ENCODE measurements around the gene BAAT.

BAAT gene

GRCh38 chr9:101312661-101313060, 72.1 kb downstream of the BAAT start:
- POLR2A ChIA-PET, result no interaction called here
- TF ChIP-seq ARNT (IDR thresholded peaks at IDR 0.05), result no peak
- TF ChIP-seq HDGF (IDR thresholded peaks at IDR 0.05; ENCODE audit: borderline replicate concordance), result no peak
- TF ChIP-seq CTBP1 (IDR thresholded peaks at IDR 0.05; ENCODE audit: borderline replicate concordance), result no peak
- TF ChIP-seq SUZ12 (IDR thresholded peaks at IDR 0.05), result no peak
- no peak for TF ChIP-seq ZNF384 (IDR thresholded peaks at IDR 0.05)
- no peak for TF ChIP-seq BHLHE40 (IDR thresholded peaks at IDR 0.05; ENCODE audit: borderline replicate concordance)
- no peak for TF ChIP-seq PKNOX1 (IDR thresholded peaks at IDR 0.05)
- TF ChIP-seq TARDBP (IDR thresholded peaks at IDR 0.05), result no peak
- no peak for TF ChIP-seq NFRKB (IDR thresholded peaks at IDR 0.05)
- TF ChIP-seq LEF1 (IDR thresholded peaks at IDR 0.05; ENCODE audit: borderline replicate concordance), result no peak
- TF ChIP-seq L3MBTL2 (conservative IDR thresholded peaks at IDR 0.05), result no peak
- TF ChIP-seq FOXM1 (IDR thresholded peaks at IDR 0.05; ENCODE audit: borderline replicate concordance), result no peak
- no peak for TF ChIP-seq SP1 (IDR thresholded peaks at IDR 0.05)
- TF ChIP-seq FOXK2 (IDR thresholded peaks at IDR 0.05), result no peak
- no peak for TF ChIP-seq FOXA1 (IDR thresholded peaks at IDR 0.05)
- no peak for TF ChIP-seq ELF4 (IDR thresholded peaks at IDR 0.05)
- no peak for DNase-seq (ENCODE audit: extremely low spot score)
- CTCF ChIA-PET, result interaction anchor here (0.6 to 1.9 kb wide), 3 partner anchors 598 to 711 kb away, joined by 4 to 19 read pairs (median 4); no protein-coding TSS in a partner anchor

DNA sequence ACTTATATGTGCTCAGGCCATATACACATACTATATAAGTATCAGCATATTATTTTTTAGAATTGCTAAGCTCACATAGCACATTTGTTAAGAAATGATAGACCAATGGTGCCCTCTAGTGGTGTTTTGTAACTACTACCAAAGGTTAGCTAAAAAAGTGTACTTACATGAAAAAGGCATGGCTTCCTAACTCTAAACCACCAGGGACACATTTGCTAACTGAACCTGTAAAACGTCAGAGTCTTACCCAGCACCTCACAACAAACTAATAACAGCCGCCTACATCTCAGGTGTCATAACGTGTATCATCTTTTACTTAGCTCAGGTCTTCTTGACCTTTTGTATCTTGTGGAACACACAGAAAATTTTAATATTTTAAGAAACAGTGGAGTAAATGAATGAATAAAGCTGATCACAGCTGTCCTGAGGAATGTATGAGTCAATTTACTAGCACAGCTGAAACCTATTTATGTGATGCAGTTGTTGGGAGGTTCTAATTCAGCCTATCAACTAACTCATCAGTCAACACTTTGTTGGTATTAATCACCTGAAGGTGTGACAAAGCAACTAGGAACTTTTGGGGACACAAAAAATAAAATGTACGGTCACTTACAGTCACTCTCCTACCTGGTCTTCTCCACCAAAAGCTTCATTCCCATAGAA, 72.9 kb downstream of the BAAT start:
- ChIA-PET POLR2A (no interaction called here), CTCF (interaction anchor here (0.6 to 1.9 kb wide), 10 partner anchors 77 to 978 kb away, joined by 3 to 19 read pairs (median 4); no protein-coding TSS in a partner anchor)
- DNase-seq (ENCODE audit: extremely low spot score), result peak; percentile 36
- TF ChIP-seq SUZ12 (IDR thresholded peaks at IDR 0.05) (no peak), FOXA1 (IDR thresholded peaks at IDR 0.05) (no peak), ARNT (IDR thresholded peaks at IDR 0.05) (no peak), FOXK2 (IDR thresholded peaks at IDR 0.05) (no peak), ELF4 (IDR thresholded peaks at IDR 0.05) (no peak), TARDBP (IDR thresholded peaks at IDR 0.05) (no peak), BHLHE40 (IDR thresholded peaks at IDR 0.05; ENCODE audit: borderline replicate concordance) (no peak), ZNF384 (IDR thresholded peaks at IDR 0.05) (no peak), PKNOX1 (IDR thresholded peaks at IDR 0.05) (no peak)

GRCh38 chr9:101311191-101311590, 73.6 kb downstream of the BAAT start:
- ChIA-PET CTCF (interaction anchor here (0.6 to 1.9 kb wide), 8 partner anchors 176 to 978 kb away, joined by 3 to 19 read pairs (median 4); no protein-coding TSS in a partner anchor), POLR2A (no interaction called here)
- no peak for DNase-seq (ENCODE audit: extremely low spot score)
- no peak for TF ChIP-seq SUZ12 (IDR thresholded peaks at IDR 0.05)

All from HEK293T (cell line).